SK-N-SH treated with all-trans-retinoic acid at 6 μM for 48 hours (cell line): ENCODE data around the gene ELAPOR2.

Experiments
- ATAC-seq: fragments of 200-7000 bp; cut with Tn5 transposase; 3 replicates; pipeline ENCODE4 v1.9.1; 2020; ENCODE audit warnings: mild to moderate bottlenecking, moderate library complexity
- ARNTL ChIP-seq: fragments of 450-650 bp; formaldehyde crosslinking; IDR thresholded peaks from 2 replicates; pipeline ENCODE4 v1.5.0; 2020; ENCODE audit warnings: low read depth, mild to moderate bottlenecking, moderate library complexity, borderline replicate concordance
- CSDC2 ChIP-seq: fragments of 250-450 bp; sonication (Bioruptor Pico); IDR thresholded peaks from 2 replicates; pipeline ENCODE4 v1.5.0; 2020; ENCODE audit warnings: mild to moderate bottlenecking, moderate library complexity
- ESRRG ChIP-seq: fragments of 250-450 bp; sonication (Bioruptor Pico); IDR thresholded peaks from 2 replicates; pipeline ENCODE4 v1.6.1; 2021; ENCODE audit warnings: mild to moderate bottlenecking
- GLIS3 ChIP-seq: fragments of 250-450 bp; sonication (Bioruptor Pico); IDR thresholded peaks from 2 replicates; pipeline ENCODE4 v1.5.0; 2020; ENCODE audit warnings: mild to moderate bottlenecking, moderate library complexity
- OSR1 ChIP-seq: fragments of 250-450 bp; sonication (Bioruptor Pico); IDR thresholded peaks from 2 replicates; pipeline ENCODE4 v1.8.0; 2022; ENCODE audit warnings: moderate library complexity, mild to moderate bottlenecking, inconsistent platforms
- PPARA ChIP-seq: fragments of 250-450 bp; sonication (Bioruptor Pico); IDR thresholded peaks from 2 replicates; pipeline ENCODE4 v1.5.0; 2020; ENCODE audit warnings: mild to moderate bottlenecking, borderline replicate concordance
- RARB ChIP-seq: fragments of 250-450 bp; sonication (Bioruptor Pico); IDR thresholded peaks from 2 replicates; pipeline ENCODE4 v1.8.0; 2021; ENCODE audit warnings: mild to moderate bottlenecking, moderate library complexity
- SNAI2 ChIP-seq: fragments of 250-450 bp; sonication (Bioruptor Pico); IDR thresholded peaks from 2 replicates; pipeline ENCODE4 v1.5.0; 2020; ENCODE audit warnings: mild to moderate bottlenecking, moderate library complexity
- TCF4 ChIP-seq: fragments of 250-450 bp; sonication (Bioruptor Pico); IDR thresholded peaks from 2 replicates; pipeline ENCODE4 v1.8.0; 2021; ENCODE audit warnings: mild to moderate bottlenecking, moderate library complexity, borderline replicate concordance
- TOX ChIP-seq: fragments of 250-450 bp; sonication (Bioruptor Pico); IDR thresholded peaks from 2 replicates; pipeline ENCODE4 v1.8.0; 2021; ENCODE audit warnings: mild to moderate bottlenecking, moderate library complexity, borderline replicate concordance
- ZFP3 ChIP-seq: fragments of 250-450 bp; sonication (Bioruptor Pico); IDR thresholded peaks from 2 replicates; pipeline ENCODE4 v1.5.0; 2020; ENCODE audit warnings: mild to moderate bottlenecking, moderate library complexity
- ZFP30 ChIP-seq: fragments of 450-650 bp; formaldehyde crosslinking; IDR thresholded peaks from 2 replicates; pipeline ENCODE4 v1.5.0; 2022; ENCODE audit warnings: mild to moderate bottlenecking, moderate library complexity
- ZNF565 ChIP-seq: fragments of 450-650 bp; formaldehyde crosslinking; conservative IDR thresholded peaks from 2 replicates; pipeline ENCODE4 v1.5.0; 2020; ENCODE audit warnings: low read depth, mild to moderate bottlenecking, moderate library complexity
- ZNF8 ChIP-seq: fragments of 450-650 bp; formaldehyde crosslinking; IDR thresholded peaks from 2 replicates; pipeline ENCODE4 v1.5.0; 2020; ENCODE audit warnings: mild to moderate bottlenecking, moderate library complexity
- TF ChIP-seq, protein P1 (sequence below): fragments of 250-450 bp; sonication (Bioruptor Pico); IDR thresholded peaks from 2 replicates; pipeline ENCODE4 v1.5.1; 2020; ENCODE audit warnings: low read depth, mild to moderate bottlenecking, moderate library complexity
- TF ChIP-seq, protein P2 (sequence below): fragments of 250-450 bp; sonication (Bioruptor Pico); IDR thresholded peaks from 2 replicates; pipeline ENCODE4 v1.5.1; 2021; ENCODE audit warnings: mild to moderate bottlenecking, moderate library complexity
- TF ChIP-seq, protein P3 (sequence below): fragments of 250-450 bp; sonication (Bioruptor Pico); IDR thresholded peaks from 2 replicates; pipeline ENCODE4 v1.5.0; 2020; ENCODE audit warnings: mild to moderate bottlenecking, moderate library complexity
- TF ChIP-seq, protein P4 (sequence below): fragments of 250-450 bp; sonication (Bioruptor Pico); IDR thresholded peaks from 2 replicates; pipeline ENCODE4 v1.8.0; 2020; ENCODE audit warnings: mild to moderate bottlenecking, moderate library complexity, borderline replicate concordance

Gene ELAPOR2, protein sequence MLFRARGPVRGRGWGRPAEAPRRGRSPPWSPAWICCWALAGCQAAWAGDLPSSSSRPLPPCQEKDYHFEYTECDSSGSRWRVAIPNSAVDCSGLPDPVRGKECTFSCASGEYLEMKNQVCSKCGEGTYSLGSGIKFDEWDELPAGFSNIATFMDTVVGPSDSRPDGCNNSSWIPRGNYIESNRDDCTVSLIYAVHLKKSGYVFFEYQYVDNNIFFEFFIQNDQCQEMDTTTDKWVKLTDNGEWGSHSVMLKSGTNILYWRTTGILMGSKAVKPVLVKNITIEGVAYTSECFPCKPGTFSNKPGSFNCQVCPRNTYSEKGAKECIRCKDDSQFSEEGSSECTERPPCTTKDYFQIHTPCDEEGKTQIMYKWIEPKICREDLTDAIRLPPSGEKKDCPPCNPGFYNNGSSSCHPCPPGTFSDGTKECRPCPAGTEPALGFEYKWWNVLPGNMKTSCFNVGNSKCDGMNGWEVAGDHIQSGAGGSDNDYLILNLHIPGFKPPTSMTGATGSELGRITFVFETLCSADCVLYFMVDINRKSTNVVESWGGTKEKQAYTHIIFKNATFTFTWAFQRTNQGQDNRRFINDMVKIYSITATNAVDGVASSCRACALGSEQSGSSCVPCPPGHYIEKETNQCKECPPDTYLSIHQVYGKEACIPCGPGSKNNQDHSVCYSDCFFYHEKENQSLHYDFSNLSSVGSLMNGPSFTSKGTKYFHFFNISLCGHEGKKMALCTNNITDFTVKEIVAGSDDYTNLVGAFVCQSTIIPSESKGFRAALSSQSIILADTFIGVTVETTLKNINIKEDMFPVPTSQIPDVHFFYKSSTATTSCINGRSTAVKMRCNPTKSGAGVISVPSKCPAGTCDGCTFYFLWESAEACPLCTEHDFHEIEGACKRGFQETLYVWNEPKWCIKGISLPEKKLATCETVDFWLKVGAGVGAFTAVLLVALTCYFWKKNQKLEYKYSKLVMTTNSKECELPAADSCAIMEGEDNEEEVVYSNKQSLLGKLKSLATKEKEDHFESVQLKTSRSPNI

DNA sequence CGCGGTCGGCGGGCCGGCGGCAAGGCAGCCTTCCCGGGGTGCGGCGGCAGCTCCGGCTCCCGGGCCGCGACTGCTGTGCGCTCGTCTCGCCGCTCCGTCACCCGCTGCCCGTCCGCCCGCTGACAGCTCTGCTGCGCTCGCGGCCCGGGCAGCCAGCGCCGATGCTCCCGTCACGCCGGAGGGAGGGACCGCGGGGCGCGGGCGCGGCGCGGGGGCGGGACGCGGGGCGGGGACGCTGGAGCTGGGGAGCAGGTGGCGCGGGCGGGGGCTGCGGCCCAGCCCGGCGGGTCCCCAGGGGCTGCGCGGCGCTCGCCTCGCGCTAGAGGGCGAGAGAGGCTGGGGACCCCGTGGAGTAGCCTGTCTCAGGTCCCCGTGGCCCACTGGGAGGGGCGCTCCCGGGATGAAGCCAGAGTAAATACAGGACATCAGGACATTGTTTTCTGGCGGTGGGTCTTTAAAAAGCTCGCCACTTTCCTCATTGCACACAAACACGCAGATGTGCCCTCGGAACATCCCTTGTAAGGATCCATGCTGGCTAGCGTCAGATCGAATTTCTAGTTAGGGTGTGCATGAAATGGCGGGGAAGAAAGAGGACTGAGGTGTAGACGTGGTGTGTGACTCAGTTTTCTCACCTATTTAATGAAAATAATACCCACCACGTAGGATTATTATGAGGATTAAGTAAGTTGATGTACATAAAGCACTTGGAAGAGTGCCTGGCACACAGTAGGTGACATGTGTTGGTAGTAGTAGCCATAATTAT, at the start of gene ELAPOR2:
Gene ELAPOR2 (minus strand): TSS at position 130 of the 763 bp plus-strand sequence. CDS start 141 bp downstream, outside the sequence.
- peak; percentile 95 for ATAC-seq
- TF ChIP-seq CSDC2 (CRISPR knock-in tag) (no peak), PPARA (CRISPR knock-in tag) (no peak), ZFP30 (CRISPR knock-in tag) (no peak), ARNTL (CRISPR knock-in tag) (no peak), ZNF8 (no peak), GLIS3 (CRISPR knock-in tag) (no peak), ZFP3 (no peak), TCF4 (CRISPR knock-in tag) (0 out of 2 replicates have a peak, but pooled peaks have one; percentile 11), TOX (CRISPR knock-in tag) (no peak), RARB (CRISPR knock-in tag) (no peak), OSR1 (CRISPR knock-in tag) (no peak), ZNF565 (CRISPR knock-in tag) (no peak), ESRRG (CRISPR knock-in tag) (no peak)
- TF ChIP-seq, protein P1, sequence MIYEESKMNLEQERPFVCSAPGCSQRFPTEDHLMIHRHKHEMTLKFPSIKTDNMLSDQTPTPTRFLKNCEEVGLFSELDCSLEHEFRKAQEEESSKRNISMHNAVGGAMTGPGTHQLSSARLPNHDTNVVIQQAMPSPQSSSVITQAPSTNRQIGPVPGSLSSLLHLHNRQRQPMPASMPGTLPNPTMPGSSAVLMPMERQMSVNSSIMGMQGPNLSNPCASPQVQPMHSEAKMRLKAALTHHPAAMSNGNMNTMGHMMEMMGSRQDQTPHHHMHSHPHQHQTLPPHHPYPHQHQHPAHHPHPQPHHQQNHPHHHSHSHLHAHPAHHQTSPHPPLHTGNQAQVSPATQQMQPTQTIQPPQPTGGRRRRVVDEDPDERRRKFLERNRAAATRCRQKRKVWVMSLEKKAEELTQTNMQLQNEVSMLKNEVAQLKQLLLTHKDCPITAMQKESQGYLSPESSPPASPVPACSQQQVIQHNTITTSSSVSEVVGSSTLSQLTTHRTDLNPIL = no peak
- TF ChIP-seq, protein P2, sequence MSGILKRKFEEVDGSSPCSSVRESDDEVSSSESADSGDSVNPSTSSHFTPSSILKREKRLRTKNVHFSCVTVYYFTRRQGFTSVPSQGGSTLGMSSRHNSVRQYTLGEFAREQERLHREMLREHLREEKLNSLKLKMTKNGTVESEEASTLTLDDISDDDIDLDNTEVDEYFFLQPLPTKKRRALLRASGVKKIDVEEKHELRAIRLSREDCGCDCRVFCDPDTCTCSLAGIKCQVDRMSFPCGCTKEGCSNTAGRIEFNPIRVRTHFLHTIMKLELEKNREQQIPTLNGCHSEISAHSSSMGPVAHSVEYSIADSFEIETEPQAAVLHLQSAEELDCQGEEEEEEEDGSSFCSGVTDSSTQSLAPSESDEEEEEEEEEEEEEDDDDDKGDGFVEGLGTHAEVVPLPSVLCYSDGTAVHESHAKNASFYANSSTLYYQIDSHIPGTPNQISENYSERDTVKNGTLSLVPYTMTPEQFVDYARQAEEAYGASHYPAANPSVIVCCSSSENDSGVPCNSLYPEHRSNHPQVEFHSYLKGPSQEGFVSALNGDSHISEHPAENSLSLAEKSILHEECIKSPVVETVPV (CRISPR knock-in tag) = no peak
- TF ChIP-seq, protein P3, sequence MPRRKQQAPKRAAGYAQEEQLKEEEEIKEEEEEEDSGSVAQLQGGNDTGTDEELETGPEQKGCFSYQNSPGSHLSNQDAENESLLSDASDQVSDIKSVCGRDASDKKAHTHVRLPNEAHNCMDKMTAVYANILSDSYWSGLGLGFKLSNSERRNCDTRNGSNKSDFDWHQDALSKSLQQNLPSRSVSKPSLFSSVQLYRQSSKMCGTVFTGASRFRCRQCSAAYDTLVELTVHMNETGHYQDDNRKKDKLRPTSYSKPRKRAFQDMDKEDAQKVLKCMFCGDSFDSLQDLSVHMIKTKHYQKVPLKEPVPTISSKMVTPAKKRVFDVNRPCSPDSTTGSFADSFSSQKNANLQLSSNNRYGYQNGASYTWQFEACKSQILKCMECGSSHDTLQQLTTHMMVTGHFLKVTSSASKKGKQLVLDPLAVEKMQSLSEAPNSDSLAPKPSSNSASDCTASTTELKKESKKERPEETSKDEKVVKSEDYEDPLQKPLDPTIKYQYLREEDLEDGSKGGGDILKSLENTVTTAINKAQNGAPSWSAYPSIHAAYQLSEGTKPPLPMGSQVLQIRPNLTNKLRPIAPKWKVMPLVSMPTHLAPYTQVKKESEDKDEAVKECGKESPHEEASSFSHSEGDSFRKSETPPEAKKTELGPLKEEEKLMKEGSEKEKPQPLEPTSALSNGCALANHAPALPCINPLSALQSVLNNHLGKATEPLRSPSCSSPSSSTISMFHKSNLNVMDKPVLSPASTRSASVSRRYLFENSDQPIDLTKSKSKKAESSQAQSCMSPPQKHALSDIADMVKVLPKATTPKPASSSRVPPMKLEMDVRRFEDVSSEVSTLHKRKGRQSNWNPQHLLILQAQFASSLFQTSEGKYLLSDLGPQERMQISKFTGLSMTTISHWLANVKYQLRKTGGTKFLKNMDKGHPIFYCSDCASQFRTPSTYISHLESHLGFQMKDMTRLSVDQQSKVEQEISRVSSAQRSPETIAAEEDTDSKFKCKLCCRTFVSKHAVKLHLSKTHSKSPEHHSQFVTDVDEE (CRISPR knock-in tag) = peak; percentile 32; the same call in 1 of the 2 replicates
- TF ChIP-seq, protein P4, sequence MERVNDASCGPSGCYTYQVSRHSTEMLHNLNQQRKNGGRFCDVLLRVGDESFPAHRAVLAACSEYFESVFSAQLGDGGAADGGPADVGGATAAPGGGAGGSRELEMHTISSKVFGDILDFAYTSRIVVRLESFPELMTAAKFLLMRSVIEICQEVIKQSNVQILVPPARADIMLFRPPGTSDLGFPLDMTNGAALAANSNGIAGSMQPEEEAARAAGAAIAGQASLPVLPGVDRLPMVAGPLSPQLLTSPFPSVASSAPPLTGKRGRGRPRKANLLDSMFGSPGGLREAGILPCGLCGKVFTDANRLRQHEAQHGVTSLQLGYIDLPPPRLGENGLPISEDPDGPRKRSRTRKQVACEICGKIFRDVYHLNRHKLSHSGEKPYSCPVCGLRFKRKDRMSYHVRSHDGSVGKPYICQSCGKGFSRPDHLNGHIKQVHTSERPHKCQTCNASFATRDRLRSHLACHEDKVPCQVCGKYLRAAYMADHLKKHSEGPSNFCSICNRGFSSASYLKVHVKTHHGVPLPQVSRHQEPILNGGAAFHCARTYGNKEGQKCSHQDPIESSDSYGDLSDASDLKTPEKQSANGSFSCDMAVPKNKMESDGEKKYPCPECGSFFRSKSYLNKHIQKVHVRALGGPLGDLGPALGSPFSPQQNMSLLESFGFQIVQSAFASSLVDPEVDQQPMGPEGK (CRISPR knock-in tag) = peak; percentile 43; the same call in 1 of the 2 replicates
- TF ChIP-seq, all 23 proteins: peak for 3

DNA sequence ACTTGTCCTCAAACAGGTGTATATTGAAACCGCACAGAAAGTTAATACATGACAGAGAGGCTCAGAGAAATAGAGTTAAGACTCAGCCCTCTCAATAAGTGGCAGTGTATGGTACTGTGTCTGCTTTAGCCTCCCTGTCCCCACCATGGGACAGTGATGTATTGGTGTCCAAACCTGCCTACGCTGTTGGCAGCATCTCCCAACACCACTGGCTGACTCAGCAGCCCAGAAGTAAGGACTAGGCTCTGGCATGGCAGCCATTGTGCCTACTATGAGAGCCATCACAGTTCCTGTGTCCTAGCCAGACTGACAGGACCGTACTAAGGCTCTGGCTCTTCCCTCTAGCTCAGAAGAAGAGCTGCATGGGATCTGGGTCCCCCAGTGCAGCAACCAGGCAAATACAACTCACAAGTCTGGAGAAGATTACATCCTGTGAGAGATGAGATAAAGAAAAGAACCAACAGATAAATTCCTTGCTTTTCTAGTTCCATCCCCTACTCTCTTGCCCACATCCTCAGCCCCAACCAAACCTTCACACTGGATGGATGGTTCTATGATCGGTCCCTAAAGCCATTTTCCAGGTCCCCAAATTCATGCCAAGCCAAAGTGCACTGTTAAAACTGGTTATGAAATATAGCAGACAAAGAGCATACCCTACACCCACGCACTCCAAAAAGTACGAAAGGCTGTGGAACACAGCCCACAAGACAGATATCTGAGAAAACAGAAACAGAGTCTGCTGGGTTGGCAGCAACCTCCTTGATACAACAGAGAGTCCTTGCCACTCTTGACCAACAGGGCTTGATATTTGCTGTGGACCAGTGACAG, 48.7 kb upstream of the ELAPOR2 start:
- no peak for ATAC-seq
- TF ChIP-seq, protein P2 (CRISPR knock-in tag) = no peak
- TF ChIP-seq, protein P1 = no peak
- TF ChIP-seq ZFP3 (no peak), CSDC2 (CRISPR knock-in tag) (no peak), SNAI2 (no peak), ZFP30 (CRISPR knock-in tag) (no peak), TOX (CRISPR knock-in tag) (no peak), ESRRG (CRISPR knock-in tag) (no peak), TCF4 (CRISPR knock-in tag) (no peak), RARB (CRISPR knock-in tag) (no peak), ZNF565 (CRISPR knock-in tag) (no peak), OSR1 (CRISPR knock-in tag) (no peak)
- TF ChIP-seq, protein P3 (CRISPR knock-in tag) = no peak
